A673 (cell line): ENCODE data around the gene CARD11. TPM values are rescaled to one million over a fixed set of nuclear protein-coding genes. Genes with fewer than 3 reads are reported as not detected.

Source experiments
- BruUV-seq: library from RNA; stranded (reverse); fragments of 400-500 nt; replicated peaks from 2 replicates; lab custom pipeline; 2021; lab: Mats Ljungman, UMichigan
- CTCF ChIA-PET: fragments of 300-600 bp; sonication (Branson Sonifier 250); formaldehyde crosslinking; loops from one replicate; lab custom pipeline; 2022; ENCODE audit warnings: antibody characterized with exemption; lab: Charles Lee
- POLR2A ChIA-PET: fragments of 300-600 bp; sonication (Branson Sonifier 250); formaldehyde crosslinking; loops from one replicate; lab custom pipeline; 2022; ENCODE audit warnings: antibody characterized with exemption; ENCODE audit not compliant: low non-redundant PET; lab: Charles Lee
- DNase-seq: peaks from one replicate; pipeline ENCODE4 v3.0.0-alpha.2; 2015; ENCODE audit warnings: low spot score
- H3K27ac ChIP-seq: fragments of 200-600 bp; sonication (generic); 2 replicates; pipeline ENCODE4 v1.5.1; 2016; ENCODE audit warnings: mixed run types, low read depth, mild to moderate bottlenecking, mixed read lengths, antibody characterized with exemption, low read length; ENCODE audit not compliant: poor library complexity, severe bottlenecking
- H3K27me3 ChIP-seq: fragments of 200-600 bp; sonication (generic); replicated peaks from 2 replicates; pipeline ENCODE4 v1.6.1; 2017; ENCODE audit warnings: mixed run types, low read depth, mild to moderate bottlenecking, mixed read lengths, antibody characterized with exemption, low read length; ENCODE audit not compliant: insufficient read depth, poor library complexity
- H3K36me3 ChIP-seq: fragments of 200-600 bp; sonication (generic); 2 replicates; pipeline ENCODE4 v1.6.1; 2016; ENCODE audit warnings: mixed run types, mild to moderate bottlenecking, mixed read lengths, antibody characterized with exemption, low read length; ENCODE audit not compliant: insufficient read depth, poor library complexity, severe bottlenecking
- H3K4me1 ChIP-seq: fragments of 200-600 bp; sonication (generic); 2 replicates; pipeline ENCODE4 v1.6.1; 2017; ENCODE audit warnings: mixed run types, mild to moderate bottlenecking, mixed read lengths, antibody characterized with exemption, low read length; ENCODE audit not compliant: insufficient read depth, poor library complexity, severe bottlenecking
- H3K4me3 ChIP-seq: fragments of 200-600 bp; sonication (generic); 2 replicates; pipeline ENCODE4 v1.5.1; 2016; ENCODE audit warnings: low read depth, mixed run types, mild to moderate bottlenecking, mixed read lengths, low read length; ENCODE audit not compliant: poor library complexity, severe bottlenecking
- H3K9me3 ChIP-seq: fragments of 200-600 bp; sonication (generic); 2 replicates; pipeline ENCODE4 v1.6.1; 2016; ENCODE audit warnings: mixed run types, low read depth, mild to moderate bottlenecking, mixed read lengths, antibody characterized with exemption, low read length; ENCODE audit not compliant: poor library complexity, severe bottlenecking
- EZH2 ChIP-seq: fragments of 200-600 bp; sonication (generic); IDR thresholded peaks from 2 replicates; pipeline ENCODE4 v1.6.1; 2017; ENCODE audit warnings: borderline replicate concordance, low read depth, mild to moderate bottlenecking, mixed read lengths, antibody characterized with exemption, low read length; ENCODE audit not compliant: poor library complexity, severe bottlenecking
- intact Hi-C: fragments of 100-400 bp; cut with micrococcal nuclease; formaldehyde crosslinking; loops from one replicate; pipeline ENCODE4 v1.10.0; 2022; ENCODE audit not compliant: unreplicated experiment
- total RNA-seq: library from RNA; stranded (reverse); gene quantifications from 2 replicates; pipeline ENCODE4 v1.2.3, GENCODE V29; 2021
- TF ChIP-seq, protein P1 (sequence below): fragments of 300-800, 200-600 bp; sonication (generic); conservative IDR thresholded peaks from 2 replicates; pipeline ENCODE4 v1.5.1; 2017; ENCODE audit warnings: low read depth, mild to moderate bottlenecking, antibody characterized with exemption, low read length, moderate library complexity, mixed read lengths

Gene CARD11
- total RNA-seq, 1 experiment from 2014 or later = 1.8 TPM

DNA sequence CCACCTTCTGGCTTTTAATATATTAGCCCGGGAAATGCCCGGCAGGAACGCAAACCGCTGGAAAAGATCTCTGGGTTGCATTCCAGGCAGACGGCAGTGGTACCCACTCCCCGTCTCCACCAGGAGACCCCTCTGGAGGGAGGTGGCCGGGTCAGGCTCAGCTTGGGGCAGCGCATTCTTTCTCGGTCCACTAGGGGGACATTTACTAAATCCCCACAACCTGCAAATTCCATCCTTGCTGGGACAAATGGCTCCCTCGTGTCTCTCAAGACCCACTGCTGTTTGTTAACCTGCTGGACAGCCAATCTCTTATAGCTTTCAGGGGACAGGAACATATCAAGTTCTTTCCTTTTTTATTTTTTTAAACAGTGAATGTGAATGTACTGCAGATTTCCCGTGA is 45.8 kb upstream of the CARD11 start:
- H3K36me3 ChIP-seq = no peaks in the 10 kb centered on the region
- CTCF ChIA-PET = interaction anchor here (0.6 kb wide), 1 partner anchor 369 kb away, joined by 3 read pairs; no protein-coding TSS in a partner anchor
- POLR2A ChIA-PET = interaction anchor here (0.6 kb wide), 1 partner anchor 26 kb away, joined by 6 read pairs; no protein-coding TSS in a partner anchor
- no TSS peak for BruUV-seq
- intact Hi-C loops = no loop called here
- H3K4me1 ChIP-seq = peaks cover 1% of the 10 kb centered on the region
- H3K4me3 ChIP-seq = no peak overlapping the region
- peak; percentile 35 for DNase-seq
- TF ChIP-seq EZH2 = no peak
- TF ChIP-seq, protein P1, sequence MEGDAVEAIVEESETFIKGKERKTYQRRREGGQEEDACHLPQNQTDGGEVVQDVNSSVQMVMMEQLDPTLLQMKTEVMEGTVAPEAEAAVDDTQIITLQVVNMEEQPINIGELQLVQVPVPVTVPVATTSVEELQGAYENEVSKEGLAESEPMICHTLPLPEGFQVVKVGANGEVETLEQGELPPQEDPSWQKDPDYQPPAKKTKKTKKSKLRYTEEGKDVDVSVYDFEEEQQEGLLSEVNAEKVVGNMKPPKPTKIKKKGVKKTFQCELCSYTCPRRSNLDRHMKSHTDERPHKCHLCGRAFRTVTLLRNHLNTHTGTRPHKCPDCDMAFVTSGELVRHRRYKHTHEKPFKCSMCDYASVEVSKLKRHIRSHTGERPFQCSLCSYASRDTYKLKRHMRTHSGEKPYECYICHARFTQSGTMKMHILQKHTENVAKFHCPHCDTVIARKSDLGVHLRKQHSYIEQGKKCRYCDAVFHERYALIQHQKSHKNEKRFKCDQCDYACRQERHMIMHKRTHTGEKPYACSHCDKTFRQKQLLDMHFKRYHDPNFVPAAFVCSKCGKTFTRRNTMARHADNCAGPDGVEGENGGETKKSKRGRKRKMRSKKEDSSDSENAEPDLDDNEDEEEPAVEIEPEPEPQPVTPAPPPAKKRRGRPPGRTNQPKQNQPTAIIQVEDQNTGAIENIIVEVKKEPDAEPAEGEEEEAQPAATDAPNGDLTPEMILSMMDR = peak; percentile 54
- H3K27ac ChIP-seq = no peak overlapping the region
- H3K9me3 ChIP-seq = no peaks in the 10 kb centered on the region
- peaks cover 15% of the 10 kb centered on the region for H3K27me3 ChIP-seq

DNA sequence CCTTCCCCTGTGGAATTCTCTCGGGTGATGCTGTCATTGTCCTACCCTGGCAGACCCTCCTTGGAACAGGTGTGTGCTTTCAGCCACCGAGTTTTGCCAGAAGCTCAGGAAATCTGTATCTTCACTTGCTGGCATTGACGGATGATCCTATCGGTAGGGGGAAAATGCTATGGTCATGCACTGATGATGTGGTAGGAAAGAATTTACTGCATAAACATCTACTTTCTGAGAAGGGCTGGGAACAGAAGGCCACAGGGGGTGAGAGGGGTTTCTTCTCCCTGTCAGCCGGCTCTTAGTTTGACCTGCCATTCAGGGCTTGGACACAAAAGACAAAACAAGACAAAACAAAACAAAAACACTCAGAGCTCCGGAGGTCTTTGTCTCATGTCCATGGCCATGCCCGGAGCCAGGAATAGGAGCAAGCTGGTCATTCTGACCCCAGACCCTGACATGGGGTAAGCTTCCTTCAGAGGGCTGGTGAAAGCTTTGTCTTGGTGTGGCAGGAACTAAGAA is 43.6 kb upstream of the CARD11 start:
- Histone ChIP-seq H3K4me3 (no peak overlapping the region), H3K27ac (no peak overlapping the region), H3K36me3 (no peaks in the 10 kb centered on the region), H3K4me1 (no peaks in the 10 kb centered on the region), H3K27me3 (peaks cover 17% of the 10 kb centered on the region), H3K9me3 (no peaks in the 10 kb centered on the region)
- intact Hi-C loops = no loop called here
- no TSS peak for BruUV-seq
- TF ChIP-seq EZH2 = no peak
- TF ChIP-seq, protein P1 = no peak
- DNase-seq = no peak
- ChIA-PET POLR2A (no interaction called here), CTCF (no interaction called here)

DNA sequence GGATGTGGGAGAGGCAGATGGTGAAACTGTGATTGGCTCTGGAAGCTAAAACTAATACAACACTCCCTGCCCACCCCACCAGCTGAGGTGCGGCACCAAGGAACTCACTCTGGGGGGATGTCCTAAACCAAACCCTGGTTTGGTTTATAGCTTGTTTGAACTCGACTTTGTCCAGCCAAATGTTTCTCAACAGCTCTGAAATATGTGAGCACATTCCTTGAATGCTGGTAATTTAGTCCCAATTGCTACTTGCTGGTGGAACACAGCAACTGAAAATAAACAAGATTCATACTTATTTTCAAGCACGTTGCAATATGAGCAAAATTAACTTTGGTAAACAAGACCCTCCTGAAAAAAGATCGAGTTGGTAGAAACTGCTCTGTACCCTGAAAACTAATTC is 39.7 kb upstream of the CARD11 start:
- CTCF ChIA-PET = no interaction called here
- no TSS peak for BruUV-seq
- intact Hi-C loops = no loop called here
- no peaks in the 10 kb centered on the region for H3K9me3 ChIP-seq
- POLR2A ChIA-PET = no interaction called here
- TF ChIP-seq, protein P1 = no peak
- no peak for TF ChIP-seq EZH2
- no peak overlapping the region for H3K27ac ChIP-seq
- no peaks in the 10 kb centered on the region for H3K4me1 ChIP-seq
- H3K36me3 ChIP-seq = no peaks in the 10 kb centered on the region
- H3K4me3 ChIP-seq = no peak overlapping the region
- peaks cover 17% of the 10 kb centered on the region for H3K27me3 ChIP-seq
- DNase-seq = no peak
